ENCODE results near the gene OR2H2. TPM values are rescaled to one million over a fixed set of nuclear protein-coding genes. Genes with fewer than 3 reads are reported as not detected.

Gene OR2H2
- 0.36 TPM for polyA plus RNA-seq (2012; ENCODE audit: insufficient read length, low read depth)

DNA sequence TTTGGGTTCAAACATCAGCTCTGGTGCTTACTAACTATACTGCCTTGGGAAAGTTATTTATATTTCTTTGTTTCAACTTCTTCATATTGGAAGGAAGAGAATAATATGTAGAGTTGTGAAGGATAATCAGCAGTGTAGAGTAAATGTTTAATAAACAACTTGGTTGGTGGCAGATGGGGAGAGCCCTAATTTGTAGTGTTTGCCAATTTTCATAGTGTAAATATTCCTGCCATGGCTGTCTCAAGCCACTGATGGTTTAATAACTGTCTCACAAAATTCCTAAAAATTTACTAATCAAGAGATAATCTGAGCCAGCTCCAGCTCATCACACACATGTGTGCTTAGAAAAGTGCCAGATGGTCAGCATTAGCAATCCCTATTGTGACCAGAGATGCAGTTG lies at the start of gene OR2H2:
Gene OR2H2, plus strand, starts transcription at position 301 of the 400 bp plus-strand sequence. CDS start 2,824 bp downstream, outside the sequence.
- TF ChIP-seq POLR2AphosphoS5 (IDR thresholded peaks at IDR 0.05; ENCODE audit: low read depth, low read length) (no peak), SIN3A (IDR thresholded peaks at IDR 0.05; ENCODE audit: borderline replicate concordance, insufficient read depth, low read length) (no peak), FOXP2 (optimal IDR thresholded peaks at IDR 0.05; ENCODE audit: borderline replicate concordance, extremely low read depth, extremely low read length, insufficient read depth) (no peak), TAF1 (IDR thresholded peaks at IDR 0.05; ENCODE audit: borderline replicate concordance, insufficient read depth, low read length) (no peak)
- TF ChIP-seq, protein P1, sequence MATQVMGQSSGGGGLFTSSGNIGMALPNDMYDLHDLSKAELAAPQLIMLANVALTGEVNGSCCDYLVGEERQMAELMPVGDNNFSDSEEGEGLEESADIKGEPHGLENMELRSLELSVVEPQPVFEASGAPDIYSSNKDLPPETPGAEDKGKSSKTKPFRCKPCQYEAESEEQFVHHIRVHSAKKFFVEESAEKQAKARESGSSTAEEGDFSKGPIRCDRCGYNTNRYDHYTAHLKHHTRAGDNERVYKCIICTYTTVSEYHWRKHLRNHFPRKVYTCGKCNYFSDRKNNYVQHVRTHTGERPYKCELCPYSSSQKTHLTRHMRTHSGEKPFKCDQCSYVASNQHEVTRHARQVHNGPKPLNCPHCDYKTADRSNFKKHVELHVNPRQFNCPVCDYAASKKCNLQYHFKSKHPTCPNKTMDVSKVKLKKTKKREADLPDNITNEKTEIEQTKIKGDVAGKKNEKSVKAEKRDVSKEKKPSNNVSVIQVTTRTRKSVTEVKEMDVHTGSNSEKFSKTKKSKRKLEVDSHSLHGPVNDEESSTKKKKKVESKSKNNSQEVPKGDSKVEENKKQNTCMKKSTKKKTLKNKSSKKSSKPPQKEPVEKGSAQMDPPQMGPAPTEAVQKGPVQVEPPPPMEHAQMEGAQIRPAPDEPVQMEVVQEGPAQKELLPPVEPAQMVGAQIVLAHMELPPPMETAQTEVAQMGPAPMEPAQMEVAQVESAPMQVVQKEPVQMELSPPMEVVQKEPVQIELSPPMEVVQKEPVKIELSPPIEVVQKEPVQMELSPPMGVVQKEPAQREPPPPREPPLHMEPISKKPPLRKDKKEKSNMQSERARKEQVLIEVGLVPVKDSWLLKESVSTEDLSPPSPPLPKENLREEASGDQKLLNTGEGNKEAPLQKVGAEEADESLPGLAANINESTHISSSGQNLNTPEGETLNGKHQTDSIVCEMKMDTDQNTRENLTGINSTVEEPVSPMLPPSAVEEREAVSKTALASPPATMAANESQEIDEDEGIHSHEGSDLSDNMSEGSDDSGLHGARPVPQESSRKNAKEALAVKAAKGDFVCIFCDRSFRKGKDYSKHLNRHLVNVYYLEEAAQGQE (IDR thresholded peaks at IDR 0.05; ENCODE audit: insufficient read depth in 1 of 2, low read depth in 2 of 2, low read length in 2 of 2): no peak

DNA sequence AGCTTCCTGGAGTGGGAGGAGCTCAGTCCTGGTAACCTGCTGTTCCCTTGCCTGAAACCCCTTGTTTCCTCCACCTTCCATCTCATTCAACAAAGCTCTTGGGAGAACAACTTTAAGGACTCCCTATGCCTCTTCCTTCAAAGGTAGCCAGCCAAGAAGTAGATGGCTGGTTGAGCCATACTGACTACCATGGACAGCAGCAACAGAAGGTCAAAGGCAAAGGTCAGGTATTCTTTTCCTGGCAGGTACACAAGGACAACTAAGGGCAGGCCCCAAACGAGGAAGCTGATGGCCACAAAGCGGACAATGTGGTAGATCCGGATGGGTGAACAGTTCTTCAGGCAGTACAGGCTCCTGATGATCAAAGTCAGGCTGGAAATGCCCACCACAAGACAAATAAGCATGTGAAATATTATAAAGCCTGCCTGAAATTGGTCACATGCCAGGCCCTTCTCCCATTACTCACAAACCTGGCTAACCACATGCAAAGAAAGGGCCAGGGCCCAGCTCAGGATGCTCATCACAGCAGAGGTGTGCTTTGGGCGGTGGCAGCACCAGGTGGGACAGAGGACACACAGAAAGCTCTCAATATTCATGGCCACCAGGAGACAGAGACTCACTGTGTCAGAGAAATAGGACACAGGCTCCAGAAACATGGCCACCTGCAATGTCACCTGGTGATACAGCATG lies 47.1 kb upstream of the OR2H2 start:
- TF ChIP-seq TAF1 (IDR thresholded peaks at IDR 0.05; ENCODE audit: borderline replicate concordance, insufficient read depth, low read length) (no peak), SIN3A (IDR thresholded peaks at IDR 0.05; ENCODE audit: borderline replicate concordance, insufficient read depth, low read length) (no peak), FOXP2 (optimal IDR thresholded peaks at IDR 0.05; ENCODE audit: borderline replicate concordance, extremely low read depth, extremely low read length, insufficient read depth) (no peak)
- TF ChIP-seq, protein P1 (IDR thresholded peaks at IDR 0.05; ENCODE audit: insufficient read depth in 1 of 2, low read depth in 2 of 2, low read length in 2 of 2): peak; percentile 57 to 88; a peak in 3 of 4 replicates

DNA sequence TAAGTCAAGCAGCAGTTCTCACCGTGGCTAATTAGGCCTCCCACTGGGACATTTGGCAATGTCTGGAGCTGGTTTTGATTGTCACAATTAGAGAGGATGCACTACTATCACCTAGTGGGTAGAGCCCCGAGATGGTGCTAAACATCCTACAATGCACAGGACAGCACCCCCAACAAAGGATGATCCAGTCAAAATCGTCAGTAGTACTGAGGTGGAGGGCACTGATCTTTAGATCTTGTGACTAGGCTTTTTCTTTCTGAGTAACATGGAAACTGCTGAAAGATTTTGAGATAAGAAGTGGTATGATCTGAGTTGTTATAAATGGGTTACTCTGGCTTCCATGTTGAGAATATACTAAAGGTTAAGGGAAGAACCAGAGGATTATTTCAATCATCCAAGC lies 37.3 kb upstream of the OR2H2 start:
- no peak for TF ChIP-seq FOXP2 (optimal IDR thresholded peaks at IDR 0.05; ENCODE audit: borderline replicate concordance, extremely low read depth, extremely low read length, insufficient read depth)
- TF ChIP-seq, protein P1 (IDR thresholded peaks at IDR 0.05; ENCODE audit: insufficient read depth in 1 of 2, low read depth in 2 of 2, low read length in 2 of 2): no peak
- TF ChIP-seq TAF1 (IDR thresholded peaks at IDR 0.05; ENCODE audit: borderline replicate concordance, insufficient read depth, low read length): no peak
- no peak for TF ChIP-seq POLR2AphosphoS5 (IDR thresholded peaks at IDR 0.05; ENCODE audit: low read depth, low read length)
- TF ChIP-seq SIN3A (IDR thresholded peaks at IDR 0.05; ENCODE audit: borderline replicate concordance, insufficient read depth, low read length): no peak

DNA sequence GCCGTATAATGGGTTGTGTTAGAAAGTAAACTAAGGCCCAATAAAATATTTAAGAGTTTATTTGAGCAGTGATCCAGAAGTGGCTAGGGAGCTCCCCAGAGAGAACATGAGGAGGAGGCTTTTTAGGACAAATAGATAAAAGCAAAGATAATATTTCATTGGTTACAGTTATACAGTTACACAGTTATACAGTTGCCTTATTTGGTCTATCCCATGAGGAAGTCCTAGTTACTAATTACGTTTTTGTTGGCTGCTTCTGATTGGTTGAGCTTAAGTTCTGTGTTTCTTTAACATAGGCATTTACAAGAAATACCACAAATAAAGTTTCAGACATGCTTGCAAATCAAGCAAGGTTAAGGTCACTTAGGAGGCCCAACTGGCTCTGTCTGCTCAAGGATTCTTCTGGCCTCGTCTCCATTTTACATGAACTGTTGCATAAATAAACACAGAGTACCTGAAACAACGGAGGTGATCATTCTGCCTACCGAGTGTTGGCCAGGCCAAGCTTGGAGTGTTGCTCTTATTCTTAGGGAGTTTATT lies 32.3 kb upstream of the OR2H2 start:
- TF ChIP-seq, protein P1 (IDR thresholded peaks at IDR 0.05; ENCODE audit: insufficient read depth in 1 of 2, low read depth in 2 of 2, low read length in 2 of 2): no peak
- TF ChIP-seq FOXP2 (optimal IDR thresholded peaks at IDR 0.05; ENCODE audit: borderline replicate concordance, extremely low read depth, extremely low read length, insufficient read depth) (no peak), POLR2AphosphoS5 (IDR thresholded peaks at IDR 0.05; ENCODE audit: low read depth, low read length) (no peak), SIN3A (IDR thresholded peaks at IDR 0.05; ENCODE audit: borderline replicate concordance, insufficient read depth, low read length) (no peak), TAF1 (IDR thresholded peaks at IDR 0.05; ENCODE audit: borderline replicate concordance, insufficient read depth, low read length) (no peak)

Data from PFSK-1 (cell line).